Endodermal cell (in vitro differentiated cells): ENCODE data around the gene C1orf50. TPM values are rescaled to one million over a fixed set of nuclear protein-coding genes. Genes with fewer than 3 reads are reported as not detected.

Experiments used
- DNase-seq: peaks from one replicate; pipeline ENCODE4 v3.0.0-alpha.2; 2017
- H3K27ac ChIP-seq: 2 replicates; pipeline ENCODE4 v1.5.1; 2013; ENCODE audit warnings: mild to moderate bottlenecking, low read depth, low read length, moderate library complexity
- H3K27me3 ChIP-seq: 2 replicates; pipeline ENCODE4 v1.6.1; 2013; ENCODE audit warnings: mild to moderate bottlenecking, low read length, moderate library complexity; ENCODE audit not compliant: insufficient read depth, control insufficient read depth, poor library complexity, severe bottlenecking
- H3K36me3 ChIP-seq: 2 replicates; pipeline ENCODE4 v1.7.0; 2013; ENCODE audit warnings: mild to moderate bottlenecking, low read length, moderate library complexity; ENCODE audit not compliant: control insufficient read depth, insufficient read depth
- H3K4me1 ChIP-seq: one replicate; pipeline ENCODE4 v1.7.0; 2013; ENCODE audit warnings: low read length; ENCODE audit not compliant: control insufficient read depth, insufficient read depth
- H3K4me3 ChIP-seq: 2 replicates; pipeline ENCODE4 v1.5.1; 2013; ENCODE audit warnings: mild to moderate bottlenecking, low read length, moderate library complexity
- H3K9ac ChIP-seq: 2 replicates; pipeline ENCODE4 v1.6.1; 2013; ENCODE audit warnings: mild to moderate bottlenecking, low read length, moderate library complexity; ENCODE audit not compliant: poor library complexity, severe bottlenecking; ENCODE audit errors: extremely low read depth
- H3K9me3 ChIP-seq: 2 replicates; pipeline ENCODE4 v1.6.1; 2013; ENCODE audit warnings: mild to moderate bottlenecking, low read length, moderate library complexity; ENCODE audit not compliant: control insufficient read depth
- H3K27ac Mint-ChIP-seq: 2 replicates; pipeline ENCODE4 v1.8.0; 2020; ENCODE audit warnings: mixed read lengths
- H3K27me3 Mint-ChIP-seq: 2 replicates; pipeline ENCODE4 v1.8.0; 2021; ENCODE audit warnings: mild to moderate bottlenecking, mixed read lengths; ENCODE audit not compliant: insufficient read depth
- H3K36me3 Mint-ChIP-seq: 2 replicates; pipeline ENCODE4 v1.8.0; 2020; ENCODE audit warnings: low read depth, mixed read lengths
- H3K4me1 Mint-ChIP-seq: 2 replicates; pipeline ENCODE4 v1.8.0; 2020; ENCODE audit warnings: mixed read lengths
- H3K4me3 Mint-ChIP-seq: 2 replicates; pipeline ENCODE4 v1.8.0; 2020; ENCODE audit warnings: mild to moderate bottlenecking, moderate library complexity, mixed read lengths
- H3K9me3 Mint-ChIP-seq: 2 replicates; pipeline ENCODE4 v1.8.0; 2020; ENCODE audit warnings: mild to moderate bottlenecking, mixed read lengths
- CTCF ChIP-seq: fragments of 200-600 bp; sonication (generic); conservative IDR thresholded peaks from 2 replicates; pipeline ENCODE4 v1.5.0; 2021; ENCODE audit warnings: antibody characterized with exemption, mild to moderate bottlenecking
- WGBS, 2 experiments: methylation state at CpG; one replicate each; pipeline versions ENCODE4 v1.1.5 to v1.1.7; 2013; ENCODE audit warnings: missing lambda C conversion rate in 2 of 2, mixed read lengths in 1 of 2; ENCODE audit not compliant: insufficient coverage in 1 of 2, insufficient read length in 1 of 2; 5-methylcytosine and 5-hydroxymethylcytosine counted together
- total RNA-seq, 2 donors: library from RNA; stranded (reverse); fragmentation: NEBNext Ultra II Directional in 1 of 2; extraction: Animal tissue kit (Norgen Biotek cat#: 25700) in 1 of 2; gene quantifications; 2 replicates in 1 of 2; 3 replicates in 1 of 2; pipeline ENCODE4 v1.2.1, GENCODE V29; 2021

Gene C1orf50
- total RNA-seq, 2 donors from 2014 or later: 4.8 to 7.3 TPM

DNA sequence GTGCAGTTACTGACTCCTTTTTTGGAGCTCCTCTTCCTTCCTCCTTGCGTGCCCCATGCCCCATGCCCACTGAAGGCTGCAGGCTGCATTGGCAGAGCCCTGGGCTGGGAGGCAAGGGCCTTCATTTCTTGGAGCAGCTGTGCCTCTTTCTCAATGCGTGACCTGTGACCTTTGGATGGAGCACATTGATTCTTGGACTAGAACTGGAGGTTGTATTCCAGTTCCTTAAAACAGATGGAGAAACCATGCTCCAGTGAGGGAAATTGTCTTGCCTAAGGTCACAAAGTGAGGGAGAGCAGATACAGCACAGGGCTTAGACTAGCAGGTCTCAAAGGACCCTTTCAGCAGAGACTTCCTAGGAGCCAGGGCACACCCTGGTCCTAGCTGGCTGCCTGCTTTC, 26.8 kb downstream of the C1orf50 start:
- Histone ChIP-seq H3K4me1 (no peaks in the 10 kb centered on the region), H3K9ac (no peak overlapping the region), H3K27ac (no peak overlapping the region), H3K36me3 (no peaks in the 10 kb centered on the region), H3K9me3 (no peaks in the 10 kb centered on the region), H3K27me3 (no peaks in the 10 kb centered on the region), H3K4me3 (no peak overlapping the region)
- Mint-ChIP-seq H3K36me3 (no peaks in the 10 kb centered on the region), H3K27me3 (peaks cover 3% of the 10 kb centered on the region), H3K4me1 (peaks cover 9% of the 10 kb centered on the region), H3K27ac (no peak overlapping the region), H3K4me3 (no peak overlapping the region), H3K9me3 (no peaks in the 10 kb centered on the region)
- DNase-seq: no peak
- no peak for TF ChIP-seq CTCF
- 97 to 100% methylated on average over 2 of the region's 2 CpGs for WGBS, 2 experiments

- peaks cover 3% of the 10 kb centered on the region for H3K27me3 Mint-ChIP-seq
- no peak overlapping the region for H3K27ac ChIP-seq
- 98% methylated on average over 3 of the region's 3 CpGs; no CpG with 5 or more reads in 1 of the 2 experiments for WGBS, 2 experiments
- TF ChIP-seq CTCF: no peak
- no peak for DNase-seq
- H3K36me3 Mint-ChIP-seq: no peaks in the 10 kb centered on the region
- H3K4me3 ChIP-seq: no peak overlapping the region
- H3K9me3 ChIP-seq: no peaks in the 10 kb centered on the region
- H3K4me1 Mint-ChIP-seq: peaks cover 9% of the 10 kb centered on the region
- H3K27me3 ChIP-seq: no peaks in the 10 kb centered on the region
- H3K9me3 Mint-ChIP-seq: peaks cover 3% of the 10 kb centered on the region
- H3K27ac Mint-ChIP-seq: no peak overlapping the region
- H3K4me1 ChIP-seq: no peaks in the 10 kb centered on the region
- H3K36me3 ChIP-seq: no peaks in the 10 kb centered on the region
- no peak overlapping the region for H3K4me3 Mint-ChIP-seq
- no peak overlapping the region for H3K9ac ChIP-seq
Observed at GRCh38 chr1:42797414-42797813, 30.4 kb downstream of the C1orf50 start.

DNA sequence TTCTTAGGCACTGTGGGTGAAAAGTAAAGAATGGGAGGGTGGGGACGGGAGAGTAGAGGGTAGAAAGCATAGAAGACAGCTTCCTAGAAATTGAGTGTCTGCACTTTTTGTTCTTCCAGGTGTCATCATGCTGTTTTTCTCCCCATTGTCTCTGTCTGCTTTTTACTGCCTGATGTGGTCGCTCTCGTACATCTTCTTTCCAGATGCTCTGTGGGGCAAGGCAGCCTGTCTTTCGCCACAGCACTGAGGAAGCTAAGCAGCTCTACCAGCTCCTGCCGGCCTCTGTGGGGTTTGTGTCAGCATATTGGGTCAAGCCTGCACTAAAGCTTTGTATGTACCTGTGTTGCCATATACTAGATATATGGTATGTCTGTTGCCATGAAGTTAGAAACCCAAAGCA, 30.9 kb downstream of the C1orf50 start:
- Histone ChIP-seq H3K27ac (no peak overlapping the region), H3K36me3 (no peaks in the 10 kb centered on the region), H3K9me3 (no peaks in the 10 kb centered on the region), H3K4me3 (no peak overlapping the region), H3K4me1 (no peaks in the 10 kb centered on the region), H3K9ac (no peak overlapping the region), H3K27me3 (no peaks in the 10 kb centered on the region)
- Mint-ChIP-seq H3K27me3 (peaks cover 3% of the 10 kb centered on the region), H3K4me1 (peaks cover 9% of the 10 kb centered on the region), H3K36me3 (no peaks in the 10 kb centered on the region), H3K4me3 (no peak overlapping the region), H3K9me3 (peaks cover 4% of the 10 kb centered on the region), H3K27ac (no peak overlapping the region)
- WGBS, 2 experiments: 89 to 100% methylated on average over 1 to 5 of the region's 5 CpGs
- TF ChIP-seq CTCF: no peak
- no peak for DNase-seq
